GM18508 (cell line): ENCODE data around the gene EXOC3L1.

Experiments used
- ATAC-seq: cut with Tn5 transposase; IDR thresholded peaks from one replicate; pipeline ENCODE4 v1.9.1; 2021; ENCODE audit warnings: moderate number of reproducible peaks; ENCODE audit not compliant: insufficient read depth, unreplicated experiment

Gene EXOC3L1

GRCh38 chr16:67199011-67199807 is 9.3 kb upstream of the EXOC3L1 start, which contains the start of gene ELMO3:
ELMO3 (plus strand) TSS chr16:67199131; CDS start chr16:67199327, 196 bp downstream.
- ATAC-seq = no peak

- no peak for ATAC-seq
Measured at GRCh38 chr16:67198238-67198734, 8.3 kb upstream of the EXOC3L1 start.

GRCh38 chr16:67197704-67198103 is 7.8 kb upstream of the EXOC3L1 start:
- ATAC-seq = no peak

- no peak for ATAC-seq
Measured at GRCh38 chr16:67196881-67197280, 6.9 kb upstream of the EXOC3L1 start.

- ATAC-seq = no peak
Measured at GRCh38 chr16:67195676-67196075, 5.7 kb upstream of the EXOC3L1 start.

GRCh38 chr16:67194260-67194659 is 4.3 kb upstream of the EXOC3L1 start:
- ATAC-seq = no peak

- no peak for ATAC-seq
Measured at GRCh38 chr16:67193536-67193935, 3.6 kb upstream of the EXOC3L1 start.

GRCh38 chr16:67192781-67193361 is 2.9 kb upstream of the EXOC3L1 start:
- ATAC-seq = no peak

- peak; percentile 42 for ATAC-seq
Measured at GRCh38 chr16:67191995-67192681, 2.2 kb upstream of the EXOC3L1 start, which contains the start of gene E2F4. E2F4 (plus strand) TSS chr16:67192155; CDS start chr16:67192228, 73 bp downstream.

GRCh38 chr16:67191411-67191994 is 1.6 kb upstream of the EXOC3L1 start:
- no peak for ATAC-seq

GRCh38 chr16:67190448-67191399 is 788 bp upstream of the EXOC3L1 start:
- no peak for ATAC-seq

- no peak for ATAC-seq
Measured at GRCh38 chr16:67188798-67189197, 1.1 kb downstream of the EXOC3L1 start.

GRCh38 chr16:67188323-67188722 is 1.6 kb downstream of the EXOC3L1 start:
- no peak for ATAC-seq

- no peak for ATAC-seq
Measured at GRCh38 chr16:67187175-67187890, 2.6 kb downstream of the EXOC3L1 start.

GRCh38 chr16:67186550-67186950 is 3.4 kb downstream of the EXOC3L1 start:
- no peak for ATAC-seq

- no peak for ATAC-seq
Measured at GRCh38 chr16:67185651-67186134, 4.2 kb downstream of the EXOC3L1 start.

GRCh38 chr16:67184995-67185650 is 4.8 kb downstream of the EXOC3L1 start:
- no peak for ATAC-seq

- ATAC-seq = no peak
Measured at GRCh38 chr16:67184453-67184994, 5.4 kb downstream of the EXOC3L1 start.
